AG04449 (cell line): ENCODE results near the gene TBC1D14.
A peak's percentile ranks its signal among the peaks of the same experiment; 100 is the strongest.

ENCODE experiments used
- CTCF ChIA-PET: fragments of 350-600 bp; formaldehyde crosslinking; extraction: SDS; loops from one replicate; lab custom pipeline; 2021; ENCODE audit warnings: antibody characterized with exemption; lab: Yijun Ruan, JAX
- POLR2A ChIA-PET: fragments of 400-600, 350-600 bp; formaldehyde crosslinking; extraction: SDS; loops from one replicate; lab custom pipeline; 2020; ENCODE audit warnings: antibody characterized with exemption, inconsistent platforms; lab: Yijun Ruan, JAX
- DNase-seq: peaks from one replicate; pipeline ENCODE4 v3.0.0-alpha.2; 2010; ENCODE audit warnings: low read depth, low spot score
- H3K4me3 ChIP-seq: 2 replicates; pipeline ENCODE4 v1.5.1; 2011; ENCODE audit warnings: low read depth, mild to moderate bottlenecking, control low read depth, low read length
- CTCF ChIP-seq: IDR thresholded peaks from one replicate; pipeline ENCODE4 v1.5.1; 2011; ENCODE audit warnings: mild to moderate bottlenecking, moderate library complexity, low read length, control low read depth, inconsistent platforms; ENCODE audit not compliant: insufficient read depth; ENCODE audit errors: missing control alignments

TBC1D14 gene

DNA sequence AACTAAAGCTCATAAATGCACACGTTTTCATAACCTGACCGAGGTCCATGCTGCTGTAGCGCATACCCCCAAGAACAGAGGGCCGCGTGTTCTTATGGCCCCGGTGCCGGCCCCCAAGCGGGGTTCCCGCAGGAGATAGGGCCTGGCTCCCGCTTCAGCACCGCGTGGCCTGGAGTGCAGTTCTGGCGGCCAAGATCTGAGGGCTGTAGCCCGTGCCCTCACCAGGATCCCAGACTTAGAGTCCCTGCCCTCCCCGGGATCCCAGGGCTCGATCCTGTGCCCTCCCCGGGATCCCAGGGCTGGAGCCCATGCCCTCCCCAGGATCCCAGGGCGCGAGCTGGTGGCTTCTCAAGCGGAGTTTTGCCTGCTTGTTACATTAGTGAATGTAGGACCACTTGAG, 159.3 kb downstream of the TBC1D14 start:
- DNase-seq, result no peak
- H3K4me3 ChIP-seq, result peak overlapping the region; percentile 62
- ChIA-PET POLR2A (interaction anchor here (1.0 to 1.7 kb wide), 3 partner anchors 10 to 160 kb away, joined by 5 to 8 read pairs (median 5); partner anchors contain the start of gene TBC1D14), CTCF (interaction anchor here (0.6 to 11.8 kb wide), 23 partner anchors 10 to 360 kb away, joined by 3 to 173 read pairs (median 9); partner anchors contain the start of genes BLOC1S4, MRFAP1L1, TADA2B and TBC1D14)
- TF ChIP-seq CTCF, result no peak

- ChIA-PET POLR2A (no interaction called here), CTCF (interaction anchor here (0.6 to 11.8 kb wide), 54 partner anchors 12 to 648 kb away, joined by 3 to 173 read pairs (median 4); partner anchors contain the start of genes BLOC1S4, MRFAP1L1, TADA2B and TBC1D14)
- DNase-seq, result no peak
- peak; percentile 94 for TF ChIP-seq CTCF
- no peak overlapping the region; the same call in 1 of the 2 replicates for H3K4me3 ChIP-seq
Observed at GRCh38 chr4:7070729-7071511, 161.3 kb downstream of the TBC1D14 start.

- CTCF ChIA-PET, result interaction anchor here (0.9 to 11.8 kb wide), 14 partner anchors 9 to 354 kb away, joined by 3 to 173 read pairs (median 36); partner anchors contain the start of genes BLOC1S4, TADA2B and TBC1D14
- TF ChIP-seq CTCF, result no peak
- POLR2A ChIA-PET, result no interaction called here
- DNase-seq, result no peak
- H3K4me3 ChIP-seq, result no peak overlapping the region
Observed at GRCh38 chr4:7073059-7073458, 163.4 kb downstream of the TBC1D14 start.

DNA sequence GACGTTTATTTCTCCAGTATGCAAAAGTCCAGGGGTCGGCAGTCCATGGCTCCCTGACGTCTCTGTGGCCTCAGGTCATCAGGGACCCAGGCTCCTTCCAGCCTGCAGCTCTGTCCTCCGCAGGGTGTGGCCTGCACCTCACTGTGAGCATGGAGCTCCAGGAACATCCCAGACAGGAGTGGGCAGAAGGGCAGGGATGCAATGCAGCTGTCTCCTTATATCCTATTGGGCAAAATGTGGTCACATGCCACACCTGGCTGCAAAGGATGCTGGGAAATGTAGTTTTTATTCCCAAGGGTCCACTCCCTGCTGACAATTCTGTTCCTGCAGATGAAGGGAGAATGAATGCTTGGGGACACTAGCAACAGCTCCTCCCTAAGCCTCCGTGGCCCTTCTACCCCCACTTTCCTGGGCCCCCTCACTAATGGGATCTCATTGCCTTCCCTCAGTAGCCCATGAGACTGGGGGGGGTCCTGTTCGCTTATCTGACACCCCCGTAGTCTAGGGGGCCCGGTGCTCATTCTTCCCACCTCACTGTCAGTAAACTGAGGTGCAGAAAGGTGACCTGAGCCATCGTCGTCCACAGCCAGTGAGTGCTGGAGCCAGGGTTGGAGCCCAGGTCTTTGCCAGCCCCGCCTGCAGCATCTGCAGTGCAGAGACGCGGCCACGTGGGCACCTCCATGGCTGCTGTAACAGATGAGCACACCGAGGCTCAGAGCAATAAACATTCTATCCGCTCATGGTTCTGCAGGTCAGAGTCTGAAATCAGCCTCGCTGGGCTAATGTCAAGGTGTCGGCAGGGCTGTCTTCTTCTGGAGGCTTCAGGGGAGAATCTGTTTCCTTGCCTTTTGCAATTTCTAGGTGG, 164.1 kb downstream of the TBC1D14 start:
- no peak for DNase-seq
- ChIA-PET POLR2A (no interaction called here), CTCF (interaction anchor here (1.3 to 11.8 kb wide), 10 partner anchors 9 to 354 kb away, joined by 3 to 173 read pairs (median 80); partner anchors contain the start of genes BLOC1S4, TADA2B and TBC1D14)
- no peak for TF ChIP-seq CTCF
- no peak overlapping the region for H3K4me3 ChIP-seq

- ChIA-PET POLR2A (no interaction called here), CTCF (interaction anchor here (8.6 to 11.8 kb wide), 2 partner anchors 101 to 355 kb away, joined by 119 to 173 read pairs; partner anchors contain the start of gene BLOC1S4)
- H3K4me3 ChIP-seq, result no peak overlapping the region
- DNase-seq, result no peak
- no peak for TF ChIP-seq CTCF
Observed at GRCh38 chr4:7074426-7074825, 164.8 kb downstream of the TBC1D14 start.
